Endothelial cell of umbilical vein (primary cell): ENCODE measurements around the gene EXOC3L1. TPM values are rescaled to one million over a fixed set of nuclear protein-coding genes. Genes with fewer than 3 reads are reported as not detected.

Source experiments
- BruUV-seq: library from RNA; stranded (reverse); fragments of 400-500 nt; replicated peaks from 2 replicates; lab custom pipeline; 2021; lab: Mats Ljungman, UMichigan
- CTCF ChIA-PET: fragments of 300-600, 350-600 bp; sonication (Branson Sonifier 250); formaldehyde crosslinking; loops from one replicate; lab custom pipeline; 2021; ENCODE audit warnings: antibody characterized with exemption, inconsistent platforms; lab: Charles Lee
- POLR2A ChIA-PET: fragments of 300-600, 350-600 bp; sonication (Branson Sonifier 250); formaldehyde crosslinking; loops from one replicate; lab custom pipeline; 2021; ENCODE audit warnings: antibody characterized with exemption, inconsistent platforms; lab: Charles Lee
- DNase-seq: peaks from one replicate; pipeline ENCODE4 v3.0.0-alpha.2; 2011; ENCODE audit warnings: low read depth, low spot score
- FAIRE-seq: peaks from 2 replicates; lab custom pipeline; 2011; peaks lifted over from hg19 to GRCh38; lab: Jason Lieb, UNC
- H2AFZ ChIP-seq: 2 replicates; pipeline ENCODE4 v1.6.0; 2012; ENCODE audit warnings: low read depth, low read length, control low read depth, inconsistent platforms
- H3K27ac ChIP-seq: 2 replicates; pipeline ENCODE4 v1.5.1; 2011; ENCODE audit warnings: low read depth, mild to moderate bottlenecking, control low read depth, low read length, moderate library complexity; ENCODE audit not compliant: insufficient read depth
- H3K27me3 ChIP-seq, 2 experiments: 2 replicates each; pipeline versions ENCODE4 v1.6.0 to v1.6.1; 2011; ENCODE audit warnings: low read length in 2 of 2, mixed read lengths in 1 of 2; ENCODE audit not compliant: control insufficient read depth in 2 of 2, insufficient read depth in 2 of 2
- H3K36me3 ChIP-seq, 2 experiments: 2 replicates in 1 of 2; 3 replicates in 1 of 2; pipeline ENCODE4 v1.5.1; 2011; ENCODE audit warnings: low read length in 2 of 2, mild to moderate bottlenecking in 1 of 2, moderate library complexity in 1 of 2; ENCODE audit not compliant: control insufficient read depth in 2 of 2, insufficient read depth in 2 of 2; ENCODE audit errors: extremely low read depth in 1 of 2
- H3K4me1 ChIP-seq: 3 replicates; pipeline ENCODE4 v1.5.1; 2011; ENCODE audit warnings: mild to moderate bottlenecking, low read length; ENCODE audit not compliant: control insufficient read depth, insufficient read depth; ENCODE audit errors: extremely low read depth
- H3K4me2 ChIP-seq: 2 replicates; pipeline ENCODE4 v1.6.1; 2011; ENCODE audit warnings: low read length, control low read depth, mixed read lengths; ENCODE audit not compliant: insufficient read depth
- H3K4me3 ChIP-seq, 3 experiments: fragments of 200-600 bp in 1 of 3; sonication (generic), shearing (Covaris generic) in 1 of 3; replicated peaks in 1 of 3; 2 replicates each; pipeline ENCODE4 v1.5.1; 2011 to 2016; ENCODE audit warnings: control low read depth in 3 of 3, low read length in 3 of 3, mild to moderate bottlenecking in 2 of 3, inconsistent platforms in 1 of 3, low read depth in 1 of 3, moderate library complexity in 1 of 3; ENCODE audit not compliant: insufficient read depth in 1 of 3
- H3K79me2 ChIP-seq: 2 replicates; pipeline ENCODE4 v1.6.0; 2012; ENCODE audit warnings: low read length, inconsistent platforms; ENCODE audit not compliant: control insufficient read depth, insufficient read depth
- H3K9ac ChIP-seq: replicated peaks from 2 replicates; pipeline ENCODE3; 2011; ENCODE audit warnings: low read length, control low read depth; ENCODE audit not compliant: insufficient read depth; ENCODE audit errors: extremely low read depth
- H3K9me1 ChIP-seq: replicated peaks from 3 replicates; pipeline ENCODE4 v1.6.0; 2011; ENCODE audit warnings: mild to moderate bottlenecking, low read length; ENCODE audit not compliant: control insufficient read depth, insufficient read depth; ENCODE audit errors: extremely low read depth
- H3K9me3 ChIP-seq: replicated peaks from 2 replicates; pipeline ENCODE4 v1.5.1; 2012; ENCODE audit warnings: low read length, inconsistent platforms; ENCODE audit not compliant: control insufficient read depth, insufficient read depth
- H4K20me1 ChIP-seq: replicated peaks from 2 replicates; pipeline ENCODE3; 2011; ENCODE audit warnings: mild to moderate bottlenecking, low read length; ENCODE audit not compliant: control insufficient read depth, insufficient read depth; ENCODE audit errors: extremely low read depth
- EZH2 ChIP-seq: IDR thresholded peaks from 2 replicates; pipeline ENCODE4 v1.6.1; 2012; ENCODE audit warnings: borderline replicate concordance, low read depth, mild to moderate bottlenecking, moderate library complexity, low read length, inconsistent platforms; ENCODE audit not compliant: severe bottlenecking
- FOS ChIP-seq: IDR thresholded peaks from 2 replicates; pipeline ENCODE4 v1.6.1; 2011; ENCODE audit warnings: mild to moderate bottlenecking, low read length, moderate library complexity, borderline replicate concordance; ENCODE audit not compliant: insufficient read depth
- GATA2 ChIP-seq: IDR thresholded peaks from 2 replicates; pipeline ENCODE4 v1.7.0; 2011; ENCODE audit warnings: low read depth, mild to moderate bottlenecking, moderate library complexity, mixed read lengths, low read length; ENCODE audit not compliant: insufficient read length, insufficient read depth
- JUN ChIP-seq: IDR thresholded peaks from 2 replicates; pipeline ENCODE4 v1.6.1; 2011; ENCODE audit warnings: borderline replicate concordance, low read depth; ENCODE audit not compliant: insufficient read length, insufficient read depth
- MYC ChIP-seq: IDR thresholded peaks from one replicate; pipeline ENCODE4 v1.6.1; 2011; ENCODE audit warnings: mild to moderate bottlenecking, low read depth, low read length
- POLR2A ChIP-seq: IDR thresholded peaks from 2 replicates; pipeline ENCODE4 v1.6.1; 2012; ENCODE audit warnings: low read depth, mild to moderate bottlenecking, control low read depth, low read length
- POLR2AphosphoS5 ChIP-seq: IDR thresholded peaks from 2 replicates; pipeline ENCODE4 v1.6.1; 2012; ENCODE audit warnings: low read depth, mild to moderate bottlenecking, control low read depth, low read length, moderate library complexity; ENCODE audit not compliant: insufficient read depth
- dilution Hi-C: fragments of 300-500 bp; cut with MboI; formaldehyde crosslinking; loops from one replicate; pipeline ENCODE4 v1.15.0; 2019; ENCODE audit warnings: low sequenced_read_pairs; ENCODE audit not compliant: extremely low pct_ligation_motif_present
- intact Hi-C: fragments of 100-400 bp; cut with micrococcal nuclease; formaldehyde crosslinking; loops from one replicate; pipeline ENCODE4 v1.10.0; 2022
- polyA plus RNA-seq, 4 experiments: library from polyadenylated mRNA; depleted of rRNA in 3 of 4; stranded (reverse) in 3 of 4; unstranded in 1 of 4; fragments of >200 nt; gene quantifications; 2 replicates each; pipeline versions ENCODE4 v1.2.1 to v1.2.3, GENCODE V29; 2011 to 2012; ENCODE audit warnings: missing spikeins in 1 of 4
- total RNA-seq: library from RNA; stranded (reverse); gene quantifications from 2 replicates; pipeline ENCODE4 v1.2.3, GENCODE V29; 2021
- TF ChIP-seq, protein P1 (sequence below): IDR thresholded peaks from 2 replicates; pipeline ENCODE4 v1.6.1; 2011; ENCODE audit not compliant: insufficient read depth, insufficient read length
- TF ChIP-seq, protein P2 (sequence below), 2 donors: IDR thresholded peaks; 1 replicate in 1 of 2; 2 replicates in 1 of 2; pipeline ENCODE4 v1.5.1; 2011; ENCODE audit warnings: low read length in 2 of 2, mild to moderate bottlenecking in 2 of 2, moderate library complexity in 2 of 2, control low read depth in 1 of 2, inconsistent platforms in 1 of 2, low read depth in 1 of 2; ENCODE audit not compliant: insufficient read depth in 1 of 2; ENCODE audit errors: extremely low read depth in 1 of 2

Gene EXOC3L1
- total and polyA plus RNA-seq, 2 donors (not counting 3 experiments of a cell fraction or from before 2014, with no cell fraction given): 10.8 to 11.6 TPM

DNA sequence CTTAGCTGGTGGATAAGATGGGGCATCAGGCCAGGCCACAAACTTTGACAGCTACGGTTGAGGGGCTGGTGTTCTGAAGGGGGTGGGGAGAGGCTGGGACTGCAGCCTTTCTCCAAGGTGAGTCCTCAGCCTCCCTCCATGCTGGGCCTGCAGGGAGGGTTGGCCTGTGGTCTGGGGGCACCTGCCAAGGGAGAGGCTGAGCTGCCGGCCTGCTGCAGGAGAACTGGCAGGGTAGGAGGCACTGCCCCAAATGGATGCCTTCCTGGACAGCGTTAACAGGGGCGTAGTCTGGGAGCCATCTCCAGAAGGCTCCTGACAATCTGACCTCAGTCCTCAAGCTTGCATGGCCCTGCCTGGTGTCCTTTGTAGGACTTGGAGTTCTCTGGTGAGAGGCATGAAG is 14.1 kb upstream of the EXOC3L1 start:
- BruUV-seq: no TSS peak
- intact Hi-C loops: no loop called here
- H3K9ac ChIP-seq: no peak overlapping the region
- no peak for FAIRE-seq
- no peak overlapping the region for H2AFZ ChIP-seq
- no peak overlapping the region for H3K4me2 ChIP-seq
- CTCF ChIA-PET: interaction anchor here (0.6 to 1.2 kb wide), 3 partner anchors 10 to 20 kb away, joined by 3 read pairs; no protein-coding TSS in a partner anchor
- no peaks in the 10 kb centered on the region for H3K4me1 ChIP-seq
- no peaks in the 10 kb centered on the region for H3K27me3 ChIP-seq
- POLR2A ChIA-PET: no interaction called here
- H4K20me1 ChIP-seq: no peaks in the 10 kb centered on the region
- H3K36me3 ChIP-seq: peaks cover 0 to 35% of the 10 kb centered on the region in 2 experiments
- H3K4me3 ChIP-seq: no peak overlapping the region
- H3K9me1 ChIP-seq: no peaks in the 10 kb centered on the region
- no peak overlapping the region for H3K27ac ChIP-seq
- TF ChIP-seq GATA2 (no peak), POLR2A (no peak), JUN (no peak), MYC (no peak), POLR2AphosphoS5 (no peak)
- no peak for DNase-seq
- H3K79me2 ChIP-seq: no peaks in the 10 kb centered on the region
- H3K9me3 ChIP-seq: no peaks in the 10 kb centered on the region
- dilution Hi-C loops: no loop called here

DNA sequence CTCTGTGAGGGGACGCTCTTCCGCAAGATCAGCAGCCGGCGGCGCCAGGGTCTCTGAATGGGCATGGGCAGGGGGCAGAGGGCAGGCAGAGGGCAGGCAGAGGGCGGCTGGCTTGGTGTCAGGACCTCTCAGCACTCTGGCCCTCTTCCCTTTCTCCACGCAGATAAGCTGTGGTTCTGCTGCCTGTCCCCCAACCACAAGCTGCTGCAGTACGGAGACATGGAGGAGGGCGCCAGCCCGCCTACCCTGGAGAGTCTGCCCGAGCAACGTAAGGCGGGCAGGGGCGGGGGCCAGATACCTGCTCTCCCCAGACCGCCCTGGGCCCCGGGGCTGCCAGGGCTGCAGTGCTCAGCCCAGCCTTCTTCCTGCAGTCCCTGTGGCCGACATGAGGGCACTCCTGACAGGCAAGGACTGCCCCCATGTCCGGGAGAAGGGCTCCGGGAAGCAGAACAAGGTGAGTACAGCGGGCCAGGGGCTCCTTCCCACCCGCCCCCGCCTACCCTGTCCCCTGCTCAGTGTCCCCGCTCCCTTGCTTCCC is 13.1 kb upstream of the EXOC3L1 start:
- no TSS peak for BruUV-seq
- dilution Hi-C loops: no loop called here

More for the DNA sequence above, 13.1 kb upstream of the EXOC3L1 start:
- no peaks in the 10 kb centered on the region for H4K20me1 ChIP-seq
- H3K9me1 ChIP-seq: no peaks in the 10 kb centered on the region
- no peak overlapping the region for H2AFZ ChIP-seq
- no peaks in the 10 kb centered on the region for H3K27me3 ChIP-seq
- no peak overlapping the region for H3K27ac ChIP-seq
- H3K36me3 ChIP-seq: peaks cover 0 to 37% of the 10 kb centered on the region in 2 experiments
- intact Hi-C loops: no loop called here
- no peak overlapping the region for H3K9ac ChIP-seq
- ChIA-PET CTCF (interaction anchor here (0.9 to 1.6 kb wide), 4 partner anchors 10 to 48 kb away, joined by 3 to 6 read pairs (median 4); partner anchors contain the start of gene E2F4), POLR2A (no interaction called here)
- H3K4me3 ChIP-seq: no peak overlapping the region
- TF ChIP-seq, protein P1, sequence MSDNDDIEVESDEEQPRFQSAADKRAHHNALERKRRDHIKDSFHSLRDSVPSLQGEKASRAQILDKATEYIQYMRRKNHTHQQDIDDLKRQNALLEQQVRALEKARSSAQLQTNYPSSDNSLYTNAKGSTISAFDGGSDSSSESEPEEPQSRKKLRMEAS: no peak
- TF ChIP-seq, protein P2, sequence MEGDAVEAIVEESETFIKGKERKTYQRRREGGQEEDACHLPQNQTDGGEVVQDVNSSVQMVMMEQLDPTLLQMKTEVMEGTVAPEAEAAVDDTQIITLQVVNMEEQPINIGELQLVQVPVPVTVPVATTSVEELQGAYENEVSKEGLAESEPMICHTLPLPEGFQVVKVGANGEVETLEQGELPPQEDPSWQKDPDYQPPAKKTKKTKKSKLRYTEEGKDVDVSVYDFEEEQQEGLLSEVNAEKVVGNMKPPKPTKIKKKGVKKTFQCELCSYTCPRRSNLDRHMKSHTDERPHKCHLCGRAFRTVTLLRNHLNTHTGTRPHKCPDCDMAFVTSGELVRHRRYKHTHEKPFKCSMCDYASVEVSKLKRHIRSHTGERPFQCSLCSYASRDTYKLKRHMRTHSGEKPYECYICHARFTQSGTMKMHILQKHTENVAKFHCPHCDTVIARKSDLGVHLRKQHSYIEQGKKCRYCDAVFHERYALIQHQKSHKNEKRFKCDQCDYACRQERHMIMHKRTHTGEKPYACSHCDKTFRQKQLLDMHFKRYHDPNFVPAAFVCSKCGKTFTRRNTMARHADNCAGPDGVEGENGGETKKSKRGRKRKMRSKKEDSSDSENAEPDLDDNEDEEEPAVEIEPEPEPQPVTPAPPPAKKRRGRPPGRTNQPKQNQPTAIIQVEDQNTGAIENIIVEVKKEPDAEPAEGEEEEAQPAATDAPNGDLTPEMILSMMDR (IDR thresholded peaks at IDR 0.05; ENCODE audit: extremely low read depth in 1 of 2, insufficient read depth in 1 of 2, low read depth in 1 of 2, low read length in 2 of 2): no peak
- TF ChIP-seq EZH2 (no peak), POLR2A (no peak), FOS (no peak), GATA2 (no peak), POLR2AphosphoS5 (no peak), JUN (no peak), MYC (no peak)
- no peak for DNase-seq
- H3K79me2 ChIP-seq: no peaks in the 10 kb centered on the region
- FAIRE-seq: no peak
- no peak overlapping the region for H3K4me2 ChIP-seq
- no peaks in the 10 kb centered on the region for H3K9me3 ChIP-seq
- H3K4me1 ChIP-seq: peaks cover 2% of the 10 kb centered on the region
